Measurements from ENCODE around the gene POMGNT1.

The POMGNT1 gene

DNA sequence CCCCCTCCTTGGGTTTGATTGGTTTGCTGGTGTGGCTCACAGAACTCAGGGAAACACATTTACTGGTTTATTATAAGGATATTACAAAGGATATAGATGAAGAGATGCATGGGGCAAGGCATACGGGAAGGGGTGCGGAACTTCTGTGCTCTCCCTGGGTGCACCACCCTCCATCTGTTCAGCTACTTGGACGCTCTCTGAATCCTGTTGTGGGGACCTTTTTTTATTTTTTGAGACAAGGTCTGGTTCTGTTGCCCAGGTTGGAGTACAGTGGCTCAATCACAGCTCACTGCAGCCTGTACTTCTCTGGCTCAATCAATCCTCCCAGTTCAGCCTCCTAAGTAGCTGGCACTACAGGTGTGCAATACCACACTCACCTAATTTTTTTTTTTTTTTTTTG lies 12.3 kb upstream of the POMGNT1 start:
- no peak for DNase-seq

DNA sequence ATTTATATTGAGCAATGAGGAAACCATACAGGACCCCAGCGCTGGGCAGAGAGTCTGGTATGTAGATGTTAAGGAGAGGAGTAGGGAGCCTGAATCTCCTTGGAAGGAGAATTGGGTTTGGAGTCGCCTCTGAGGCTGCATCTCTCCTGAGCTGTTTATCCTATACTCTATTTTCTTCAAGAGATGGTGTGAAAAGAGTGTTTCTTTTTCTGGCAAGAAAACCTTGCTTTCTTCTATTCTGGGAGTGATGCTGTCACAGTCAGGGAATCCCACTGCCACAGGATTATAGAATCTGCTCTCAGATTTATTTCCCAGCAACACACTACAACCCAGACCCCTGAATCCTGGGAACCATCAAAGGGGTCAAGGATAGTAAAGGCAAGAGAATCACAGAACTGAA lies 8.2 kb upstream of the POMGNT1 start:
- DNase-seq = no peak

DNA sequence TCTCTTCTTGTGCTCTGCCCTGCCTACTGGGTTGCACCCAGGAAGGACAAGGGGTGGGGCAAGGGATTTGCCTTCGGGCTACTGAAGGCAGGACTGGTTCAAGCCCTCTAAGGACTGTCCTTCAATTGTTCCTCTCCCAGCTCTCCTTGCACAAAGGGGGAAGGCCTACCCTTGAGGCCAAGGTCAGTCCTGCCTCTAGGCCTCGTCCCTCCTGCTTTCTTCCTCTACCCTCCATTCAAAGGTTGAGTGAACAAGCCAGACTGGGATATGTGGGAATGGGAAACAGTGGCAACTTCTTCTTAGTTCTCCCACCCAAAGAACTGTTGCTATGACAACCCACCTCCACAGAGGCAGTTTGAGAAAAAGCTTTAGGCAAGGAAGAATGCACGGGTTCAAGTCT lies 7.6 kb upstream of the POMGNT1 start:
- no peak for DNase-seq

DNA sequence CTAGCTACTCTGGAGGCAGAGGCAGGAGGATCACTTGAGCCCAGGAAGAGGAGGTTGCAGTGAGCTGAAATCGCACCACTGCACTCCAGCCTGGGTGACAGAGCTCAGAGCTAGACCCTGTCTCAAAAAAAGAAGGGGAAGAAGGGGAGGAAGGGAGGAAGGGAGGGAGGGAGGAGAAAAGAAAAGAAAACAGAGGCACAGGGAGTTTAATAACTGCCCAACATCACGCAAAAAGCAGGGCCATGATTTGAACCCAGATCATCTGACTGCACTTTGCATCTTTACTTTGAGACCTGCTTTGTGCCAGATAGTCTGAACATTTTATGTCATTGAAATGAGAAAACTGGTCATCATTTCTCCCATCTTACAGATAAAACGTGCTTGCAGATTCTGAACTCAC lies 6.9 kb upstream of the POMGNT1 start:
- no peak for DNase-seq

DNA sequence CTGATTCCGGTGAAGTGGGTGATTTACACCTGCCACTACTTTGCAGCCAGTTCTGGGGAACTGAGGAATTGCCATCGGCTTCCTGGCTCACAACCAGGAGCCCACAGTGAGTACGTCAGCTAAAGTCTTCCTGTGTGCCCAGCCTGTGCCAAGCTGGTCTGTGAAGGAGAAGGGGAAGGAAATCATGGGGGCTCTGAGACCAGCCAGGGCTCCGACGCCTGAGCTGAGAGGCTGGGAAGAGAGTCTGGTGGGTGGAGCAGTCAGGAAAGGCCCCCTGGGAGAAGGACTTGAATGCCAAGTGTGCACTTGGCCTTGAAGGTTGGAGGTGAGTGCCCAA lies 6.1 kb upstream of the POMGNT1 start:
- DNase-seq = no peak

DNA sequence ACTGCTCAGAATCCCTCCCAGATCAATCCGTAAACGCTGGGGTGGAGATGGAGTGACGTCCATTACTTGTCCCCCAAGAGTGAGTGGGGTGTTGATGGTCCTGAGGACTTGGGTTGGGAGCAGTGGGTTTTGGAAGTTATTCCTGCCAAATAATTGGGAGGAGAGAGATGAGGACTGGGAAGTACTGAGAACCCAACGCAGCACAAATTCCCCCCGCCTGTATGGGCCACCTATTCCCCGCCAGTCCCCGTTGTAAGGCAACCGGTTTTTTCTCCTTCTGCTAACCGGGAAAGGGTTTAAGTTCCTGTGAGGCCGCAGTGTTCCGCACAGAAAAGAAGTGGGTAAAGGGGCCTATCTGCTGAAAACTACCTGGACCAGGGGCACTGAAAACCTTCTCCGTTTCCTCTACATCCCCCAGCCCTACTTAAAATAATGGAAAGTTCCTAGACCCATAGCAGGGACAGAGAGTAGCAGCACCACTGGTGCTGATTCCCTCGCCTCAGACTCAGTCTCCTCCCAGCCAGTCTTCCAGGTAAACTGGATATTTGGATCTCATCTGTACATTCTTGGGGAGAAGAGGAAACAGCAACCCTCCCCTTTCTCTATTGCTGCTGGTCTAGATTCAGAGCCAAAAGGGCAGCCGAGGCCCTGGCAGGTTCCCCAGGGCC lies 5.6 kb upstream of the POMGNT1 start:
- no peak for DNase-seq

DNA sequence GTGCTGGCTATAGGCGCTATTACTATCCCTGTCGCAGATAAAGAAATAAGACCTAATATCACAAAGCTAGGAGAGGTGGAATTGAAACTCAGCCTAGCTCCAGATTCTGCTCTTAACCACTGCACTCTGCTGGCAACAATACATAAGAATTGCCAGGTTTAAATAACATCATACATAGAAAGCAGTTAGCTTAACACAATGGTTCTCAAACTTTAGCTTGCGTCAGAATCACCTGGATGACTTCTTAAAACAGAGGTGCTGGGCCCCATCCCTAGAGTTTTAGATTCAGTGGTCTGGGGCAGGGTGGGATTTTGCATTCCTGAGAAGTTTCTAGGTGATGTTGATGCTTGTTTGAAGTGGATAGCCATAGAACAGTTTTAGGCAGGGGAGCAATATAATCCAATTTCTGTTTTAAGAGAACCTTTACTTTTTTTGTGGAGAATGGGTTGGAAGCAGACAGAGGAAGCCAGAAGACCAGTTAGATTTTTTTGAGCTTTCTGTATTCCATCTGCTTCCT lies 1.1 kb upstream of the POMGNT1 start:
- no peak for DNase-seq

DNA sequence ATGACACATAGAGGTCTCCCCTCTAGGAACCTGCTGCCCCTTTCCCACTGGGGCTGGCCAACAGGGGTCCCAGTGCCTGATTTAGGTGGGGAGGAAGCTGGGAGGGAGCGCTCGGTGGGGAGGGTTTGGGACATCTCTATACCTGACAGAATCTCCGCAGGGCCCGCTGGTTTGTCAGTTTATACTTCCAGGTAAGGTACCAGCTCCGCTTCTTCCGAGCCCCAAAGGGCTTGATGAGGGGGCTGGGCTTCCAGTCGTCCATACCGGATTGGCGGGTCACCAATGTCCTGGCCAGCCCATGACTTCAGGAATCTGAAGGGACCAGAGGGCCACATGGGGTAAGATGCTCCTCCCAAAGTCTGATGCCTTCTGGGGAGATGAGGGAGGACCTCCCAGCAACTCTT lies 672 bp downstream of the POMGNT1 start:
- DNase-seq = no peak

DNA sequence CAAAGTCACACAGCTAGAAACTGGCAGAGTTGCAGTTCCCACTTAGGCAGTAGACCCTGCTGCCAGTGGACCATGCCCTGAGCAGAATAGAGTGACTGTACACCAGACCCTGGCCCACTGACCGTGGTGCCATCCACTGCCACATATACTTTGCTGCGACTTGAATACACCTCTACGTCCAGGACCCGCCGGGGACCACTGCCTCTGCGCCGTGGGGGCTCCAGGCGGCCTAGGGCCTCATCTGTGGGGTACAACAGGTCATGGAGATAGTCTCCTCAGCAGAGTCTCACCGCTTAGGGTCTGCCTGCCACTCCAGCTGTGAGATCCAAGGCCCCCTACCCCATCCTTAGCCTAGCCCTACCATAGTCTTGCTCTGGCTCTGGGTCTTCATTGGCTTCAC lies 1.6 kb downstream of the POMGNT1 start:
- DNase-seq = no peak

DNA sequence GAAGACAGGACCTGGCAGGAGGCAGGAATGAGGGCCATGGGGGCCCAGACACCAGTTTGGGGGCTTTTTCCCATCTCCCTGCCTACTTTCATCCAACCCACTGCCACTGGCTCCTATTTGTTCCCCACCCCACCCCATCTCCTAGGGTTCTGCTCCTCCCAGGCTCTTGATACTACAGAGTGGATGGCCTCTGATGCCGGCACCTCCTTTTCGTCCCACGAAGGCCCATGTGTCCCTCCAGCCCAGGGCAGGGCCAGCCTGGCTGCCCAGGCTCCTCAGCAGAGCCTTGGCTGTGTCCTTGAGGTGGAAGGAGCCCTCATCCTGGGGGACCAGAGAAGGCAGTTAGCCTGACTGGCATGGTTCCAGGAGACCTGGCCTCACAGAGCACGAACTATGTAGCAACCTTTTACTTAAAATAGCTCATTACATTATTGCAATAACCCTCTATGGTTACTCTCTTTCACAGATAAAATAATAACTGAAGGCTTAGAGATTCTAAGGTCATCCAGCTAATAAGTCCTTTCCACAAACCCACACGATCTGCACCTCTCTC lies 3.5 kb downstream of the POMGNT1 start:
- no peak for DNase-seq

DNA sequence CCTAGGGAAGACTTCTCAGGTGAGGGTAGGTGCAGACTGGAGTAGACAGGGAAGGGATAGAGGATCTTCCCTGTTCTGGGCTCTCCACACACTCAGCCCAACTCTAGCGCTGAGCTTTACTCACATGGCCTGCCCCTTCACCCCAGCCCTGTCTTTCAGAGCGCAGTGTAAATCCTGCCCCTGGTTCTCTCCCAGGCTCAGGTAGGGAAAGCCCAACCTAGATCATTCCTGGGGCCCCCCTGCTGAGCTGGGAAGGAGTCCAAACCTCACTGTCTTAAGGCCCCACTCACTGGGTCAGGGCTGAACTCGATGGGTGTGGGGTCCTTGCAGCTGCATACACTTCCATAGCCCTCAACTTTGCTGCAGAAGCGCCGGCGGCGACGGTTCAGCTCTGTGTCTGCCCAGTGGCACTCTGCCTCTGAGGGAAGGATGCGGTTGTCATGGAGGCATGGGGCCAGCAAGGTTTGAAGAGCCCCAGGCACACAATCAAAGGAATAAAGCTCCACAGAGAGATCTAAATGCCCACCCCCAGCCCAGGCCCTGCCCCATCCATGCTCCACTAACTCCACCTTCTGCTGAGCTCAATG lies 4.2 kb downstream of the POMGNT1 start:
- DNase-seq = no peak

DNA sequence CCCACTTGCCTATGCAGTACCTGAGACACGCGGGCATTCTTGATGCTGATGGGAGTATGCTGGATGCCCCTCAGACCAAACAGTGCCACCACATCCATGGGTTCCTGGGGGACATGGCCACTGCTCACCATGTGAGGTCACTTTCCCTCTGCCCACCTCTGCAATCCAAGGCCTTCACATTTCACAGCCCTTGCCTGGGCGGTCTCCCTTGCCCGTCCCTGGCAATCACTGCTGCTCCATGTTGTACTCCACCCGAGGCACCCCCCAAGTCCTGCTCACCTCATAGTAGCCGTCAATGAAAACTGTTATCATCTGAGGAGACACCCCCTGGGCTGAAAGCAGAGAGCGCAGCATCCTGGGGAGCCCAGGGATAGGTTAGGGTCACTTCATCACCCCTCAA lies 4.9 kb downstream of the POMGNT1 start:
- no peak for DNase-seq

DNA sequence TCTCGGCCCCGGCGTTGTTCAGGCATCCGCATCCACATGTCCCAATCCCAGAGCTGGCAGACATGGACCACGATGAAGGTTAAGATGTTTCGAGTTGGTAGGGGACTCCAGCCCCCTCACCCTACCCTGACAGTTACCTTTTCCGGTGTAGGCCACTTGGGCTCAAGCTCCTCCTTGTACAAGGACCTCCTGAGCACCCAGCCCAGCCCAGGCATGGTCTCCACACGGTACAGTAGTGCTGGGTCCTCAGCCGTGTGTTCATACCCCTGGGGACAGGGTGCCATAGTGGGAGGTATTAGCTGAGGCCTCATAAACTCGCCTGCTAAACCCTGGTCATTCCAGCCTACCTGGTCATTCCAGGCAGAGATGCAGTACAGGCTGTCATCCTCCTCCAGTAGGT lies 6.1 kb downstream of the POMGNT1 start:
- no peak for DNase-seq

DNA sequence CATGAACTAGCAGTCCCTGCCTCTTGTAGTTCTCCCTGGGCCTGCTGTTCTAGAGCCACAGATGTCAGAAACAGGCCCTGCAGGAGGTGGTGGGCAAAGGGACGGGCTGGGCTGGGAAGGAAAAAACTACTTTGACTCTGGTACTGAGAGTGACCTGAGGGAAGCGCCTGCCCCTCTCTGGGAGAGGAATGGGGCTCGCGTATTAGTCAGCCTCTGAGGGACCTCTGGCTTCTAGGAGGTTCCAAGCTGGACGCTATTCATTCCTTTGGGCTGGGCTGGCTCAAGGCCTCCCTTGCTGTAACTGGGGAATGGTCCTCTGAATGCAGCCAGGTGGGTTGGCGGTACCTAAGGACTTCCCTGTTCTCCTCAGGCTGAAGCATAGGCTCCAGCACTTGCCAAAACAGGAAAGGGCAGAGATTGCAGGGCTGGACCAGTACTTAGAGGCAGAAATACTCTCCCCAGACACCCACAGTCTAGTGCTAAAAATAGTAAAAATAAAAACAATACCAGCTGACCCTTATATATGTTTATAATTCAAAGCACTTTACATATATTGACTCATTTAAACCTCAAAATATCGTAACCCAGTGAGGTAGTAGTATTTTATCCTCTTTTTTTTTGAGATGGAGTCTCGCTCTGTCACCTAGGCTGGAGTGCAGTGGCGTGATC lies 7.1 kb downstream of the POMGNT1 start:
- DNase-seq = no peak

DNA sequence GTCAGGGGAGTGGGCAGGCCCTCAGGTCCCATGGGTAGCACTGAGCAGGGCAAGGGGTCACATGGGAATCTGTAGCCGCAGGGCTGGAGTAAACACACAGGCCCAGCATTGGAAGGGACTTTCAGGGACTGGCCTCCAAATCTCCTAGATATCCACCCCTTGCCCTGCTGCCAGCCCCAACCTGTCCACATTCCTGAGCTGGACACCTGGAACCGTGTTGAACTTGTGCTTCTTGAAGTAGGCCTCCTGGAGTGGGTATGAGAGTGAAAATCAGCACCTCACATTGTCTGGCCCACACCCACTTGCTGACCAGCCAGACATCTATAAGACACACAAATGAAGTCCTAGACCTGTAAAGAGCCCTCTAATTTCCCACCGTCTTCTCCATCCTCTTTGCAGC lies 7.7 kb downstream of the POMGNT1 start:
- no peak for DNase-seq

DNA sequence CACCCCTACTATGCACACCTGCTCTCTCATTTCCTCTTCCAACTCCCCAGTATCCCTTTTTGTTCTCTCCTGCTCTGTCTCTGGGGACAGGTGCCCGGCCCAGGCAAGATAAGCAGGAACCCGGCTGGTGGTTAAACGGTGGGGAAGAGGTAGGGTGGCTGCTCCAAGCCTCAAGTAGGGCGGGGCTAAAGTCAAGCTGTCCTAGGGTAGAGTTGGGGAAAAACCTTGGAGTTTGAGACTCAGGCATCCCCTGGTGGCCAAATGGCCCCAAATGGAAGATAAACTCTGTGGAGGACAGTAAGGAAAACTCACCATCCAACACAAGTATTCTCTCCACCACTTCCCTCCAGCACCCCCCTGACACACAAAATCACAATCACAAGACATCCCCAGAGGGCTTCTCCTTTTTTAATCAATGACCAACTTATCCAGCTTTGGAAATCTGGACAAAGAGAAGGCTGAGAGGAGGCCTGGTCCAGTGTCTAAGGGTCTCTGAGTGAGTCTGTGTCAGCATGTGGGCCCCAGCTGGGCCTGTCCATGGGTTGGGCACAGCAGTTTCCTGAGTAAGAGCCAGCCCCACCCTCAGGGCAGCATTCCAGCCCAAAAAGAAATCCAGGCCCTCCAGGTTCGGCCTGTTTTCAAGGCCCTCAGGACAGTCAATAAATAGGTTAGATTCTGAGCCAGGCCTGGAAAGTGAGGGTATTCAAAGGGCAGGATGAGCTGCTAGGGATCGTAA lies 9.8 kb downstream of the POMGNT1 start:
- DNase-seq = no peak

DNA sequence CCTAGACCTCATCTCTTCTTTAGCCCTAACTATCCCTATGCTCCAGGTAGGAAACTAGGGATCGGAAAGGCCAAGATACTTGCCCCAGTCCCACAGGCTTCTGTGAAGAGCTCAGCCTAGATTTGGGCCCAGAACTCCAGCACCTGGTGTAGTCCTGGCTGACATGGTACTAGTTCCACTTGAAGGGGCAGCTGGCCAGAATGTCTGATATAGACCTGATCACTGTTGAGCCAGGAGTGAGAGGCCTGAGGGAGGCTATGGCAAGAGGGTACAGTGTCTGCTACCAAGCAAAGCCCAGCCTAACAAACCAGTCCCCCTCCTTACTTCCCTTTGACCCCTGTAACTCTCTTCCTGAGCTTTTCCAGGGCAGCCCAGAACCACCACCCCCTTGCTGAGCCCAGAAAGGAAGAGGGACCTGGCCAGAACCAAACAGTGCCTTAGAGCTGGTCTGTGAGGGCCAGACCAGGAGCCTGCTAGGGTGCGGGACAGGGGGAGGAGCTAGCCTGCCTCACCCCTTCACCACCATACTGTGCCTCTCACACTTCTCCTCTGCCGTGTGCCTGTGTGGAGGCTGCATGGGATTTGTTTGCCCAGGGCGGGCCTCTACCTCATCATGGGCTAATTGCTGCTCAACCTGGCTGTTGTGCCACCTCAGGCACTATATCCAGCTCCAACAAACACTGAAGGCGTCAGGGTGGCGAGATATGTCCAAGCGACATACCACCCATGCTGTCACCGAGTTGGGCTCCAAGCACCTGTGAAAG lies 10.9 kb downstream of the POMGNT1 start:
- no peak for DNase-seq

DNA sequence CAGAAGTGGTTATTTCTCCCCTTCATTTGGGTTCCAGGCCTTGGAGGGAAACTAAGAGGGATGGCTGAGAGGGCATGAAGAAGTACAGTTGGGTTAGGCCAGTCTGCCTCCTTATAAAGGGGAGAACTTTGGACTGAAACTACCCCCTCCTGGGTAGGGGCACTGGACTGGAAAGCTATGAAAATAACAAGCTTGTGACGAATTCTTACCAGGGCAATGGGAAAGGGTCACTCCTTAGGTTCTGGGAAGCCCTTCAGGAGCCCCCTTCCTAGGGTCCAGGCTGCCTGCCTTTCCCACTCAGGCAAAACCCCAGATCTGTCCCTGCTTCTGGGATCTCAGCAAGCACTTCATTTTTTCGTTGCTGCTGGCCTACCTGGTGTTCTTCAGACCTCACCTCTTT lies 12.2 kb downstream of the POMGNT1 start:
- DNase-seq = no peak

DNA sequence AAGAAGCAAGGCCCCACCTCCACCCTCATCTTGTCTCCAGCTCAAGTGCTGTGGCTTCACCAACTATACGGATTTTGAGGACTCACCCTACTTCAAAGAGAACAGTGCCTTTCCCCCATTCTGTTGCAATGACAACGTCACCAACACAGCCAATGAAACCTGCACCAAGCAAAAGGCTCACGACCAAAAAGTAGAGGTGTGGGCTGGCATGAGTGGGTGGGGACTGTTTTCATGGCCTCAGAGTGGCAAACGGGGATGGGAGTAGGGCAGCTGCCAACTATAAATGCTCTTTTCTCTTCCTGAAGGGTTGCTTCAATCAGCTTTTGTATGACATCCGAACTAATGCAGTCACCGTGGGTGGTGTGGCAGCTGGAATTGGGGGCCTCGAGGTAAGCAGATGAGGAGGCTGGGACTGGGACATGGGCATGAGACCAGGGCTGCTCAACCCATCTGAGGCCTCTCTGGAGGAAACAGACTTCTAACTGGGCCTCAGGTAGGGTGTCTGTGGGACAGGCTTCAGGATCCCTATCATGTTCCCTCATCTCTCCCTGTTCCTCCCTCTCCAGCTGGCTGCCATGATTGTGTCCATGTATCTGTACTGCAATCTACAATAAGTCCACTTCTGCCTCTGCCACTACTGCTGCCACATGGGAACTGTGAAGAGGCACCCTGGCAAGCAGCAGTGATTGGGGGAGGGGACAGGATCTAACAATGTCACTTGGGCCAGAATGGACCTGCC lies 13.1 kb downstream of the POMGNT1 start:
- DNase-seq = no peak

DNA sequence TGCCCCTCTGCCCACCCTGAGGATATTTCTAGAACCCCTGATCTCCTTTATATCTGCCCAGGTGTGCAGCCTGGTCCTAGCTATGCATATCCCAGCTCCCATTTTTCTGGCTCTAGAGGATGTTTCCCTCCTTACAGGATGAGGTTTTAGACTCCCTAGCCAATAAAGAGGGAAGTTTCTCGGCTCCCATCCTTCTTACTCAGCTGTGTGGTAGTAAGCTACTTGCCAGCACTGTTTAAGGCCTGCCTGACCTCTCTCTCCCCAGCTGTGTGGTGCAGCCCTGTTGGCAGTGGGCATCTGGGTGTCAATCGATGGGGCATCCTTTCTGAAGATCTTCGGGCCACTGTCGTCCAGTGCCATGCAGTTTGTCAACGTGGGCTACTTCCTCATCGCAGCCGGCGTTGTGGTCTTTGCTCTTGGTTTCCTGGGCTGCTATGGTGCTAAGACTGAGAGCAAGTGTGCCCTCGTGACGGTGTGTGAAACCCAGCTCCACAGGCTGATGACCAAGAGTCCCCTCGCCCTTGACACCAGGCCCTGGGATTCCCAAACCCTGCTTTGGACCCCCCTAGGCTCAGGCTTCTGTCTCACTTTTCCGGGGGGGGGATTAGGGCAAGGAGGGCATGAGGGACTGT lies 14.2 kb downstream of the POMGNT1 start:
- DNase-seq = no peak

Data from fibroblast of skin of scalp (primary cell).